RWPE1 (cell line): ENCODE data around the gene MYO5B.

Source experiments
- CTCF ChIA-PET: fragments of 350-600 bp; sonication (Branson Sonifier 250); formaldehyde crosslinking; extraction: SDS; loops from one replicate; lab custom pipeline; 2021; lab: Yijun Ruan, JAX
- POLR2A ChIA-PET: fragments of 400-600 bp; formaldehyde crosslinking; extraction: SDS; loops from one replicate; lab custom pipeline; 2020; ENCODE audit warnings: antibody characterized with exemption; ENCODE audit not compliant: low non-redundant PET; lab: Yijun Ruan, JAX
- DNase-seq: peaks from one replicate; pipeline ENCODE4 v3.0.0; 2012; ENCODE audit warnings: low spot score
- H3K27ac ChIP-seq: fragments of 450-650 bp; 2 replicates; pipeline ENCODE4 v1.5.1; 2017
- TF ChIP-seq, protein P1 (sequence below): fragments of 450-650 bp; conservative IDR thresholded peaks from 2 replicates; pipeline ENCODE4 v1.5.1; 2017; ENCODE audit warnings: low read depth, mild to moderate bottlenecking

MYO5B gene

DNA sequence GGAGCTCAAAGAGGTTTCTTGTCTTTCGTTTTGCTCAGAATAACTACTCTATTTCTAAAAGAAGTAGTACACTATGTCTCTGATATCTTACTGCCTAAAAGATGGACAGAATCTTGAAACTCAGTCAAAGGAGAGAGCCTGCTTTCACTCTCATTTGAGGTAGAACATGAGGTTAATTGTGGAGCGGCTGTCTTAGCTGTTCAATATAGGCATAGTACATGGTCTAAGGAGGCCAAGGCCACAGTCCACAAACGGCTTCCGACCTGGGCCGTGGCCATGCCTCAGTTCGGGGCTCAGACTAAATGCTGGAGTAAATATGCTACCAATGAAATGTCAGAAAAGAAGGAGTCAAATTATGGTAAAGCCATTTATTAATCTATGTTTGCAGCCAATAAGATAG, 195.8 kb downstream of the MYO5B start:
- ChIA-PET POLR2A (no interaction called here), CTCF (no interaction called here)
- H3K27ac ChIP-seq = no peak overlapping the region
- no peak for DNase-seq
- TF ChIP-seq, protein P1, sequence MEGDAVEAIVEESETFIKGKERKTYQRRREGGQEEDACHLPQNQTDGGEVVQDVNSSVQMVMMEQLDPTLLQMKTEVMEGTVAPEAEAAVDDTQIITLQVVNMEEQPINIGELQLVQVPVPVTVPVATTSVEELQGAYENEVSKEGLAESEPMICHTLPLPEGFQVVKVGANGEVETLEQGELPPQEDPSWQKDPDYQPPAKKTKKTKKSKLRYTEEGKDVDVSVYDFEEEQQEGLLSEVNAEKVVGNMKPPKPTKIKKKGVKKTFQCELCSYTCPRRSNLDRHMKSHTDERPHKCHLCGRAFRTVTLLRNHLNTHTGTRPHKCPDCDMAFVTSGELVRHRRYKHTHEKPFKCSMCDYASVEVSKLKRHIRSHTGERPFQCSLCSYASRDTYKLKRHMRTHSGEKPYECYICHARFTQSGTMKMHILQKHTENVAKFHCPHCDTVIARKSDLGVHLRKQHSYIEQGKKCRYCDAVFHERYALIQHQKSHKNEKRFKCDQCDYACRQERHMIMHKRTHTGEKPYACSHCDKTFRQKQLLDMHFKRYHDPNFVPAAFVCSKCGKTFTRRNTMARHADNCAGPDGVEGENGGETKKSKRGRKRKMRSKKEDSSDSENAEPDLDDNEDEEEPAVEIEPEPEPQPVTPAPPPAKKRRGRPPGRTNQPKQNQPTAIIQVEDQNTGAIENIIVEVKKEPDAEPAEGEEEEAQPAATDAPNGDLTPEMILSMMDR = no peak

DNA sequence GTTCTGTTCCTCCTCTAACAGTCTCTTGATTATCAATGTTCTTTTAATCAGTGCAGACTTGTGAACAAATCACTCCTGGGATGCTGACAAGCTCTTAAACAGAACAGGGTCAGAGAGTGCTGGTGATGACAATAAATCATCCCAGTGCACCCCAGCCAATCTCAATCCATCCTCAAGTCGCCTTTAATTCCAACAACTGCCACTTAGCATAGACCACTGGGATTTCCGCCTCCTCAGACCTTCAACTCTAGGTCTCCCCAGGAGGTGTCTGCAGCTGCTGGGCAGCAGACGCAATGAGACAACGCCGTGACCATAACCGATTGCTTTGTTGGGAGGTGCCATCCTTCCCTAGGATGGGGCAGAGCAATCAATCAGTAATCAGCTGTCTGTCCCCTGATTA, 197.4 kb downstream of the MYO5B start:
- ChIA-PET CTCF (no interaction called here), POLR2A (no interaction called here)
- no peak overlapping the region for H3K27ac ChIP-seq
- TF ChIP-seq, protein P1 = no peak
- no peak for DNase-seq

DNA sequence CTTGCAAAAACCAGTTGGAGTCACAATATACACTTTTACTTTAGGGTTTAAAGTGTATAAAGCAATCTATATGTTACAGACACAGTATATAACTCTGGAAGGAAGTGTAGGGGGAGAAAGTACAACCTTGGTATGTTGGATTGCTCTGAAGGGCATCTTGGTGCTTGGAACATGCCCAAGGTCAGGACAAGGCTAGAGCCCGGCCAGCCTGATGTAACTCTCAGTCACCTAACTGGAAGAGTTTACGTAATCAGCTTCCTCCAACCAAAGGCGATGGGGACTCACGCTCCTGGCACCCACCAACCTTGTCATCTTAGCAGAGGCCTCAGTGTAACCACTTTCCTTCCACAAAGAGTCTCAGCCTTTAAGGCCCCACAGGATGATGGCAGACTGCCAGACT, 200.5 kb downstream of the MYO5B start:
- ChIA-PET POLR2A (no interaction called here), CTCF (no interaction called here)
- TF ChIP-seq, protein P1 = no peak
- no peak overlapping the region for H3K27ac ChIP-seq
- no peak for DNase-seq

DNA sequence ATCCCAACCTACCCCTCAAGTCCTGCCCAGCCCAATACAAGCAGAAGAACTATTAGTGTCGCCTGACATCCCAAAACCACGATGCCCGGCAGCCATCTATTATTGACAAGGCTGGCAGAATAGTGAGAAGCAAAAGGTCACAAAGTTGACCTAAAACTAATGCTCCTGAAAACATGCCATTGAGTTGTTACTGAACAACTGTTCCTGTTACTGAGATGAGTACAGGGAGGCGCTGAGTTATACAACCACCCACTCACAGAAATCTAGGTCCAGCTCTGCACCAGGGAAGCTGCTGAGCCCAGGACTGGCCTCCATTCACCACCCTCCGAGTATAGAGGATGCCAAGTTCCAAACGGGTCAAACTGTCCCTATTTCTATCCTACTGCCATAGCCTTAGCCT, 201.6 kb downstream of the MYO5B start:
- ChIA-PET POLR2A (no interaction called here), CTCF (no interaction called here)
- DNase-seq = no peak
- no peak overlapping the region for H3K27ac ChIP-seq
- TF ChIP-seq, protein P1 = no peak

DNA sequence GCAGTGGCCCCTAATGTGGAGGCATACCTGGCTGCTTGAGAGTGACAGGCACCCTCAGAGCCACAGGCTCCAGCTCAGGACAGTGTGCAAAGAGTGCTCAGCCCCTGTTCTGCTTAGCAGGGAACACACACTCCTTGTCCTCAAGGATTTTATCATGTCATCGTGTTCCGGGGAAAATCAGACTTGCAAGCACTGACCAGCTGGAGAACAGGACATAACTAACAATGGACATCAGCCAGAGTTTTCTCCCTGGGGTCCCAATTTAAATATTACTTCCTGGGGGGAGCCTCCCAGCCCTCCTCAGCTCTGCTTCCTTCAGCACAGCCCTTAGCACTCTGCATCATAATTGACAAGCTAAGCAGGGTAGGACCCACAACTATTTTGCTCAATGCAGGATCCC, 206.2 kb downstream of the MYO5B start:
- no peak overlapping the region for H3K27ac ChIP-seq
- ChIA-PET CTCF (interaction anchor here (0.6 kb wide), 1 partner anchor 207 kb away, joined by 5 read pairs; no protein-coding TSS in a partner anchor), POLR2A (no interaction called here)
- no peak for DNase-seq
- TF ChIP-seq, protein P1 = no peak

DNA sequence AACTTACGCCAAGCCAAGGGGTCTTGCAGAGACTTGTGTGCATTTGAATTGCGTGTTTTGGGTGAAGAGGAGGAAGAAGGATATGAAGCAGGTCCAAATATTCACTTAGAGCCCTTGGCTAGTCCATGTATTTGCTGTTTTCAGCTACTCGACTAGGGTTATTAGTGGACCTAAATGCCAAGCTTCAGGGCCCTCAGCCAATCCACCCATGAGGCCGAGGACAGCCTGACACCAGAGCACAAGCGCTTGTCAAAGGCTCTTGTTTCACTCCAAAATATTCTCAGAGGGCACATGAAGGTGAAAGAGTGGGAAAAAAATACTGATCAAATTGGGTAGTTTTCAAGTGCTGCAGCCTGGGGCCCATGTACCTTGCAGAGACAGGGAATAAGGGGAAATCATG, 206.8 kb downstream of the MYO5B start:
- CTCF ChIA-PET = no interaction called here
- no peak for DNase-seq
- TF ChIP-seq, protein P1 = no peak
- H3K27ac ChIP-seq = no peak overlapping the region
- POLR2A ChIA-PET = no interaction called here

DNA sequence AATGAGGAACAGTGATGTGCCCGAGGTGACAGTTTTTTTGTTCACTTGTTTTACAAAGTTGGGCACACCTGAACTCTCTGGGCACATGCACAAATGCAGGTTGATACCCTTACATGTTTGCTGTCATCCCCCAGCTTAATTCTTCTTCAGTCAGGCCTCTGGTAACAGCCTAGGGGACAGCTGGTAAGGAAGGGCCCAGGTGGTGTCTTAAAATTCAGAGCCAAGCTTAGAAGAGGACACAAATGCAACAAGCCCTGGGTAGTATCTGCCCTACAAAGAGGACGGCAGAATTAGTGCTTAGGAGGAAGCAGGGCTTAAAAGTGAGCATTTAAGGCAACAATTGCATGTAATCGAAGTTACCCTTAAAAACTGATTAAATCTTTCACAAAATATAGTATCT, 209.7 kb downstream of the MYO5B start:
- CTCF ChIA-PET = no interaction called here
- DNase-seq = no peak
- POLR2A ChIA-PET = no interaction called here

More for the DNA sequence above, 209.7 kb downstream of the MYO5B start:
- no peak overlapping the region for H3K27ac ChIP-seq
- TF ChIP-seq, protein P1 = no peak
